ENCODE data around the gene ATF6.

ATF6 gene

DNA sequence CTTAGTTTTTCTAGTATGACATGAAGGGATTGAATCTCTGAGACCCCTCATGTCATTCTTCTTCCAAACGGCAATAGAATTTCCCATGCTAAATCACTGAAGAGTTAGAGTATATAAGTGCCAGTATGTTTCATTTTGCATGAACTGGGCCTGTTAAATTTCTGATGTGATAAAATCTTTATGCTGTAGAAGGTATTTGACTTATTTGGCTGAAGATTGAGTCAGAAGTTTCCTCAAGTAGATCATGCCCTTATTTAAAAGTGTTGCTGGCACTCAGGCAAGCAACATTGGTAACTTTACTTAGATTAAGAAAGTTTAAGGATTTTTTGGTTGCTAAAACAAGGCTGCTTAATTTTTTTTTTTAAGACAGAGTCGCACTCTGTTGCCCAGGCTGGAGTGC, 13.3 kb downstream of the ATF6 start:
- no peak for DNase-seq (ENCODE audit: low spot score)
- ChIA-PET CTCF (no interaction called here), POLR2A (ENCODE audit: low non-redundant PET) (no interaction called here)
- TF ChIP-seq CTCF (conservative IDR thresholded peaks at IDR 0.05; ENCODE audit: low read depth), result no peak
- H3K27ac ChIP-seq, result no peak overlapping the region

- DNase-seq (ENCODE audit: low spot score), result no peak
- ChIA-PET POLR2A (ENCODE audit: low non-redundant PET) (no interaction called here), CTCF (no interaction called here)
Observed at GRCh38 chr1:161781995-161782394, 15.9 kb downstream of the ATF6 start.

DNA sequence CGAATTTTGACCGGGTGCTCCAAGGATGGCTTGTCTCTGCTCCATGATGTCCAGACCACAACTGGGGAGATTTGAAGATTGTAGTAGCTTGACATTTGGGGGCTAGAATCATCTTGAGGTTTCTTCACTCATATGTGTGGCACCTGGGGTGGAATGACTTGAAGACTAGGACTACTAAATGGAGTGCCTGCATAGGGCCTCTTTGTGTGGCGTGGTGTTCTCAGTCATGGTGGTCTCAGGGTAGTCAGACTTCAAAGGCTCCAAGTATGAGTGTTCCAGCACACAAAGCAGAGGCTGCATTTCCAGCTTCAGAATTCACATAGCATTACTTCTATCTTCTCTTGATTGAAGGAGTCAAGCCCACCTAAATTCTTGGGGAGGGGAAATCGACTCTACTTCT, 16.8 kb downstream of the ATF6 start:
- no peak for TF ChIP-seq CTCF (conservative IDR thresholded peaks at IDR 0.05; ENCODE audit: low read depth)
- POLR2A ChIA-PET (ENCODE audit: low non-redundant PET), result no interaction called here
- no peak overlapping the region for H3K27ac ChIP-seq
- CTCF ChIA-PET, result interaction anchor here (0.8 kb wide), 1 partner anchor 20 kb away, joined by 4 read pairs; no protein-coding TSS in a partner anchor
- no peak for DNase-seq (ENCODE audit: low spot score)

More at GRCh38 chr1:161781995-161782394, 15.9 kb downstream of the ATF6 start:
- TF ChIP-seq CTCF (conservative IDR thresholded peaks at IDR 0.05; ENCODE audit: low read depth), result no peak
- H3K27ac ChIP-seq, result no peak overlapping the region

DNA sequence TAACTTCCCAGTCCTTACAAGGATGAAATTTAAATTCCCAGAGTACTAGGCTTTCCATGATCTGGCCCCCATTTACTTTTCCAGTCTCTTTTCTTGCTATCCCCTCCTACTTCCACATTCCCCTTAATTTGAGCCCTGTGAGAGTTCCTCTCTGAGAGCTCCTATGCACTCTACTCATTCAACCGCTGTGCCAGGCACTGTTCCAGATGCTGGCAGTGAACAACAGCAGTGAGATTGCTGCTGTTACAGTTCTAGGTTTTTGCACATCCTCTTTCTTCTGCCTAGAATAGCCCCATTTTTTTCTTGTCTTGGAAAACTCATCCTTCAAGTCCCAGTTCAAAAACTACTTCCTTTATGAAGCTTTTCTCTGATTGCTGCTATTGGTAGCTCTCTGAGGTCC, 18.8 kb downstream of the ATF6 start:
- no peak overlapping the region for H3K27ac ChIP-seq
- no peak for TF ChIP-seq CTCF (conservative IDR thresholded peaks at IDR 0.05; ENCODE audit: low read depth)
- ChIA-PET CTCF (interaction anchor here (1.0 kb wide), 1 partner anchor 8 kb away, joined by 5 read pairs; no protein-coding TSS in a partner anchor), POLR2A (ENCODE audit: low non-redundant PET) (no interaction called here)
- DNase-seq (ENCODE audit: low spot score), result no peak

DNA sequence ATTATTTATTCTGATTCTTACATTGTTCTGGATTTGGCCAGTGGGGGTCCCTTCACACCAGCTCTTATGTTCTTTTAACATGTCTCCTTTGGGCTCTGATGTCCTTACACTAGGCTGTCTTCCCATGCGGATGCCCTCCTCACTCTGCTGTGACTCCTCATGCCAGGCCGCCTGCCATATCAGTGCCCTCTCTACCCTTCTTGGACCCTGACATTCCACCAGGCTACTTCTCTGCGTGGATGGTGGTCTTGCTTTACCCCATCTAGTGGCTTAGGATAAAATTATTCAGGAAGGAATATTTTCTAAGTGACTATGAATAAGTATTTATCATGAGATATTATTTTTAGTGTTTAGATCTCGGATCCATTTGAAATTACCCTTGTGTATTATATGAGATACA, 21.2 kb downstream of the ATF6 start:
- no peak for TF ChIP-seq CTCF (conservative IDR thresholded peaks at IDR 0.05; ENCODE audit: low read depth)
- POLR2A ChIA-PET (ENCODE audit: low non-redundant PET), result no interaction called here
- H3K27ac ChIP-seq, result no peak overlapping the region
- DNase-seq (ENCODE audit: low spot score), result no peak
- CTCF ChIA-PET, result interaction anchor here (0.6 kb wide), 1 partner anchor 10 kb away, joined by 3 read pairs; no protein-coding TSS in a partner anchor

GRCh38 chr1:161790587-161791317, 24.6 kb downstream of the ATF6 start:
- DNase-seq (ENCODE audit: low spot score), result no peak
- POLR2A ChIA-PET (ENCODE audit: low non-redundant PET), result no interaction called here
- CTCF ChIA-PET, result no interaction called here
- TF ChIP-seq CTCF (conservative IDR thresholded peaks at IDR 0.05; ENCODE audit: low read depth), result no peak
- no peak overlapping the region for H3K27ac ChIP-seq
